Measurements from ENCODE around the gene ABAT.

The ABAT gene

GRCh38 chr16:8655184-8655717, 19.2 kb upstream of the ABAT start:
- DNase-seq = no peak
- H3K36me3 ChIP-seq = no peaks in the 10 kb centered on the region
- no peaks in the 10 kb centered on the region for H3K9me3 ChIP-seq
- no peak for TF ChIP-seq CTCF (IDR thresholded peaks at IDR 0.05)
- no peaks in the 10 kb centered on the region for H3K4me1 ChIP-seq
- no peak overlapping the region for H3K4me3 ChIP-seq
- H3K27me3 ChIP-seq = no peaks in the 10 kb centered on the region
- H3K27ac ChIP-seq = no peak overlapping the region
- intact Hi-C loops (cut with DNase I; ENCODE audit: low total_unique reads) = no loop called here

- TF ChIP-seq CTCF (IDR thresholded peaks at IDR 0.05) = no peak
- Histone ChIP-seq H3K9me3 (no peaks in the 10 kb centered on the region), H3K4me1 (no peaks in the 10 kb centered on the region), H3K27ac (no peak overlapping the region), H3K36me3 (no peaks in the 10 kb centered on the region), H3K4me3 (no peak overlapping the region), H3K27me3 (no peaks in the 10 kb centered on the region)
- intact Hi-C loops (cut with DNase I; ENCODE audit: low total_unique reads) = no loop called here
- DNase-seq = no peak
Observed at GRCh38 chr16:8656376-8656775, 18.0 kb upstream of the ABAT start.

GRCh38 chr16:8660841-8661301, 13.5 kb upstream of the ABAT start:
- H3K4me3 ChIP-seq = no peak overlapping the region
- peaks cover 5 to 25% (median 19%) of the 10 kb centered on the region in 3 donors for H3K36me3 ChIP-seq
- no peaks in the 10 kb centered on the region for H3K27me3 ChIP-seq
- DNase-seq = peak; percentile 41 to 78
- H3K4me1 ChIP-seq = no peaks in the 10 kb centered on the region
- intact Hi-C loops (cut with DNase I; ENCODE audit: low total_unique reads) = loop anchor here (5.0 kb wide), 1 partner anchor 226 kb away; no protein-coding TSS in a partner anchor
- no peak overlapping the region for H3K27ac ChIP-seq
- no peaks in the 10 kb centered on the region for H3K9me3 ChIP-seq
- peak; percentile 49 to 67 for TF ChIP-seq CTCF (IDR thresholded peaks at IDR 0.05)

GRCh38 chr16:8661703-8662102, 12.7 kb upstream of the ABAT start:
- Histone ChIP-seq H3K27me3 (no peaks in the 10 kb centered on the region), H3K4me1 (no peaks in the 10 kb centered on the region), H3K27ac (no peak overlapping the region), H3K4me3 (no peak overlapping the region), H3K9me3 (no peaks in the 10 kb centered on the region), H3K36me3 (peaks cover 5 to 27% (median 19%) of the 10 kb centered on the region in 3 donors)
- TF ChIP-seq CTCF (IDR thresholded peaks at IDR 0.05) = no peak
- no peak for DNase-seq
- intact Hi-C loops (cut with DNase I; ENCODE audit: low total_unique reads) = loop anchor here (5.0 kb wide), 1 partner anchor 226 kb away; no protein-coding TSS in a partner anchor

- TF ChIP-seq CTCF (IDR thresholded peaks at IDR 0.05) = no peak
- H3K27ac ChIP-seq = no peak overlapping the region
- intact Hi-C loops (cut with DNase I; ENCODE audit: low total_unique reads) = loop anchor here (5.0 kb wide), 1 partner anchor 224 kb away; no protein-coding TSS in a partner anchor
- H3K36me3 ChIP-seq = peaks cover 5 to 38% (median 29%) of the 10 kb centered on the region in 3 donors
- H3K9me3 ChIP-seq = no peaks in the 10 kb centered on the region
- H3K4me1 ChIP-seq = no peaks in the 10 kb centered on the region
- H3K4me3 ChIP-seq = no peak overlapping the region
- no peaks in the 10 kb centered on the region for H3K27me3 ChIP-seq
- no peak for DNase-seq
Observed at GRCh38 chr16:8663192-8664089, 11.0 kb upstream of the ABAT start.

Data from tibial artery (tissue), 4 donors.